BE2C (cell line): ENCODE measurements around the gene SOX8.

Experiments
- DNase-seq: peaks from one replicate; pipeline ENCODE4 v3.0.0-alpha.2; 2020
- H3K27me3 ChIP-seq: fragments of 250-450 bp; sonication (Bioruptor Pico); 2 replicates; pipeline ENCODE4 v1.5.1; 2020; ENCODE audit warnings: mild to moderate bottlenecking
- H3K36me3 ChIP-seq: fragments of 250-450 bp; sonication (Bioruptor Pico); 2 replicates; pipeline ENCODE4 v1.5.1; 2020; ENCODE audit warnings: mild to moderate bottlenecking
- H3K4me1 ChIP-seq: fragments of 250-450 bp; sonication (Bioruptor Pico); 2 replicates; pipeline ENCODE4 v1.5.1; 2020
- H3K4me3 ChIP-seq: 2 replicates; pipeline ENCODE4 v1.5.1; 2011; ENCODE audit warnings: low read depth, low read length
- H3K9me3 ChIP-seq: fragments of 250-450 bp; sonication (Bioruptor Pico); 2 replicates; pipeline ENCODE4 v1.5.1; 2020
- CTCF ChIP-seq: IDR thresholded peaks from 2 replicates; pipeline ENCODE4 v1.5.1; 2012; ENCODE audit warnings: mild to moderate bottlenecking, low read depth, low read length

The SOX8 gene

GRCh38 chr16:937723-938122, 43.8 kb upstream of the SOX8 start:
- Histone ChIP-seq H3K27me3 (no peaks in the 10 kb centered on the region), H3K4me3 (no peak overlapping the region), H3K9me3 (0 out of 2 replicates have a peak, but pooled peaks cover under 1% of the 10 kb centered on the region), H3K36me3 (no peaks in the 10 kb centered on the region; the same call in 1 of the 2 replicates), H3K4me1 (no peaks in the 10 kb centered on the region)
- TF ChIP-seq CTCF: no peak
- DNase-seq: no peak

GRCh38 chr16:938136-938535, 43.4 kb upstream of the SOX8 start:
- no peak for TF ChIP-seq CTCF
- H3K27me3 ChIP-seq: no peaks in the 10 kb centered on the region
- DNase-seq: no peak
- 0 out of 2 replicates have a peak, but pooled peaks cover 3% of the 10 kb centered on the region for H3K9me3 ChIP-seq
- no peaks in the 10 kb centered on the region; the same call in 1 of the 2 replicates for H3K36me3 ChIP-seq
- H3K4me1 ChIP-seq: no peaks in the 10 kb centered on the region
- no peak overlapping the region for H3K4me3 ChIP-seq

- Histone ChIP-seq H3K4me1 (no peaks in the 10 kb centered on the region), H3K9me3 (0 out of 2 replicates have a peak, but pooled peaks cover 3% of the 10 kb centered on the region), H3K36me3 (no peaks in the 10 kb centered on the region), H3K4me3 (no peak overlapping the region), H3K27me3 (no peaks in the 10 kb centered on the region)
- DNase-seq: no peak
- TF ChIP-seq CTCF: no peak
Observed at GRCh38 chr16:938752-939151, 42.8 kb upstream of the SOX8 start.

- no peak for DNase-seq
- no peaks in the 10 kb centered on the region for H3K36me3 ChIP-seq
- no peaks in the 10 kb centered on the region for H3K4me1 ChIP-seq
- no peaks in the 10 kb centered on the region for H3K27me3 ChIP-seq
- TF ChIP-seq CTCF: no peak
- no peak overlapping the region for H3K4me3 ChIP-seq
- 0 out of 2 replicates have a peak, but pooled peaks cover 3% of the 10 kb centered on the region for H3K9me3 ChIP-seq
Observed at GRCh38 chr16:939311-939710, 42.3 kb upstream of the SOX8 start.

- H3K4me1 ChIP-seq: no peaks in the 10 kb centered on the region
- no peaks in the 10 kb centered on the region for H3K27me3 ChIP-seq
- no peak for DNase-seq
- 0 out of 2 replicates have a peak, but pooled peaks cover 3% of the 10 kb centered on the region for H3K9me3 ChIP-seq
- no peak overlapping the region for H3K4me3 ChIP-seq
- no peak for TF ChIP-seq CTCF
- H3K36me3 ChIP-seq: no peaks in the 10 kb centered on the region
Observed at GRCh38 chr16:939941-940340, 41.6 kb upstream of the SOX8 start.

- H3K4me1 ChIP-seq: no peaks in the 10 kb centered on the region
- no peaks in the 10 kb centered on the region for H3K27me3 ChIP-seq
- no peaks in the 10 kb centered on the region for H3K36me3 ChIP-seq
- TF ChIP-seq CTCF: no peak
- H3K9me3 ChIP-seq: 0 out of 2 replicates have a peak, but pooled peaks cover 3% of the 10 kb centered on the region
- H3K4me3 ChIP-seq: no peak overlapping the region
- no peak for DNase-seq
Observed at GRCh38 chr16:942436-943060, 39.0 kb upstream of the SOX8 start.
